H1 (cell line): ENCODE data around the gene MAGIX.
"Not testable (repeated sequence)": the region's sequence is repeated elsewhere in the genome, so short reads cannot be mapped to it uniquely, and the experiment has no call there.

Experiments used
- EP300 ChIP-seq, 2 experiments: IDR thresholded peaks; 1 replicate in 1 of 2; 2 replicates in 1 of 2; pipeline ENCODE4 v1.6.1; 2011 to 2012; ENCODE audit warnings: low read depth in 2 of 2, low read length in 2 of 2, mild to moderate bottlenecking in 2 of 2, borderline replicate concordance in 1 of 2, inconsistent platforms in 1 of 2, moderate library complexity in 1 of 2
- JUND ChIP-seq: IDR thresholded peaks from 2 replicates; pipeline ENCODE4 v1.6.1; 2011; ENCODE audit warnings: mild to moderate bottlenecking, improper control_type of control experiment, low read length

GRCh38 chrX:49173544-49173943, 11.0 kb downstream of the MAGIX start:
- not testable (repeated sequence) for TF ChIP-seq JUND; EP300 (IDR thresholded peaks at IDR 0.05; ENCODE audit: borderline replicate concordance in 1 of 2, low read depth in 2 of 2, low read length in 2 of 2)
